Activated CD4-positive, alpha-beta T cell treated with anti-CD3 and anti-CD28 coated beads, Interleukin-2, amount 10 ng/mL, durations not matched to agents 24 days and 14 days (primary cell): Measurements from ENCODE around the gene TTLL13. TPM values are rescaled to one million over a fixed set of nuclear protein-coding genes. Genes with fewer than 3 reads are reported as not detected.
"Not testable (repeated sequence)": the region's sequence is repeated elsewhere in the genome, so short reads cannot be mapped to it uniquely, and the experiment has no call there.

ENCODE experiments used
- DNase-seq: peaks from one replicate; pipeline ENCODE4 v3.0.0; 2022
- H3K27ac Mint-ChIP-seq: one replicate; pipeline ENCODE4 v1.8.0; 2022; ENCODE audit warnings: mild to moderate bottlenecking, mixed read lengths
- H3K27me3 Mint-ChIP-seq: one replicate; pipeline ENCODE4 v1.8.0; 2022; ENCODE audit warnings: mixed read lengths
- H3K36me3 Mint-ChIP-seq: one replicate; pipeline ENCODE4 v1.8.0; 2022; ENCODE audit warnings: low read depth, mild to moderate bottlenecking, mixed read lengths
- H3K4me1 Mint-ChIP-seq: one replicate; pipeline ENCODE4 v1.8.0; 2021; ENCODE audit warnings: mixed read lengths
- H3K4me3 Mint-ChIP-seq: one replicate; pipeline ENCODE4 v1.8.0; 2022; ENCODE audit warnings: mild to moderate bottlenecking, moderate library complexity, mixed read lengths
- H3K9me3 Mint-ChIP-seq: one replicate; pipeline ENCODE4 v1.8.0; 2021; ENCODE audit warnings: mixed read lengths
- intact Hi-C: fragments of 100-400 bp; cut with micrococcal nuclease; formaldehyde crosslinking; loops from one replicate; pipeline ENCODE4 v1.15.1; 2023
- total RNA-seq: library from RNA; stranded (reverse); gene quantifications from 2 replicates; pipeline ENCODE4 v1.2.3, GENCODE V29; 2022

TTLL13 gene
- total RNA-seq, 1 donor from 2014 or later, result 0.44 TPM

DNA sequence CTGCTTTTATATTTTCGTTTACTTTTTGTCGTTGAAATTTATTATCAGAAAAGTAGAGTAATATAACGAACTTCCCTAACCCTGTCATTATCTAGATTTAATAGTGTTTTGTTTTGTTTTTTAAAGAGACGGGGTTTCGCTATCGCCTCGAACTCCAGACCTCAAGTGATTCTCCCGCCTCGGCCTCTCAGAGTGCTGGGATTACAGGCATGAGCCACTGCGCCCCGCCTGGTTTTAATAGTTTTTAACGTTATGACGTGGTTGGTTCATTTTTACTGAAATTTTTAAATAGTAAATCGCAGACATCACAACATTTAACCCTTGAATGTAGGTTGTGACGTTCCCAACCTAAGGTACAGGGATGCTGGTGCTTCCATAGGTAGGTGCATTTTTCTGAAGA is 17.1 kb downstream of the TTLL13 start:
- peak overlapping the region; percentile 97 for H3K27ac Mint-ChIP-seq
- peak overlapping the region; percentile 94 for H3K4me3 Mint-ChIP-seq
- intact Hi-C loops, result loop anchor here (5.0 kb wide), 1 partner anchor 689 kb away; the partner anchor contains the start of gene TICRR
- peaks cover 41% of the 10 kb centered on the region for H3K36me3 Mint-ChIP-seq
- no peaks in the 10 kb centered on the region for H3K27me3 Mint-ChIP-seq
- peaks cover 34% of the 10 kb centered on the region for H3K4me1 Mint-ChIP-seq
- no peaks in the 10 kb centered on the region for H3K9me3 Mint-ChIP-seq
- DNase-seq, result peak; percentile 68

DNA sequence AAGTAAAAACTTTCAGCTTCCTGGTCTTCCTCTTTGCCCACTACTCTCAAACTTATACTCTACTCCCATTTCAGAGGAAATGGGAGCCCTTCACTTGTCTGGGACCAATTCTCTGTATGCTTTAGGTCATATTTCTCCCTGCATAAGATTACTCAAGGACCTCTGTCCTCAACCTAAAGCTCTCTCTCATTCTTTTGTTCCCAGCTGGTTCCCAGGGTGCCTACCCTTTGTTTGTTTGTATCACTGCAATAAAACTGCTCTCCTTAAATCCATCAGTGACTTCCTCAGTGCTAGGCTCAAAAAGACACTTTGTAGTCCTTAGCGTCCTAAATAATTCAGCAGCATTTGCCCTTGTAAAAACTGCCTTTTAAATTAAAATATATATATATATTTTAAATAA is 19.1 kb downstream of the TTLL13 start:
- peaks cover 52% of the 10 kb centered on the region for H3K36me3 Mint-ChIP-seq

DNA sequence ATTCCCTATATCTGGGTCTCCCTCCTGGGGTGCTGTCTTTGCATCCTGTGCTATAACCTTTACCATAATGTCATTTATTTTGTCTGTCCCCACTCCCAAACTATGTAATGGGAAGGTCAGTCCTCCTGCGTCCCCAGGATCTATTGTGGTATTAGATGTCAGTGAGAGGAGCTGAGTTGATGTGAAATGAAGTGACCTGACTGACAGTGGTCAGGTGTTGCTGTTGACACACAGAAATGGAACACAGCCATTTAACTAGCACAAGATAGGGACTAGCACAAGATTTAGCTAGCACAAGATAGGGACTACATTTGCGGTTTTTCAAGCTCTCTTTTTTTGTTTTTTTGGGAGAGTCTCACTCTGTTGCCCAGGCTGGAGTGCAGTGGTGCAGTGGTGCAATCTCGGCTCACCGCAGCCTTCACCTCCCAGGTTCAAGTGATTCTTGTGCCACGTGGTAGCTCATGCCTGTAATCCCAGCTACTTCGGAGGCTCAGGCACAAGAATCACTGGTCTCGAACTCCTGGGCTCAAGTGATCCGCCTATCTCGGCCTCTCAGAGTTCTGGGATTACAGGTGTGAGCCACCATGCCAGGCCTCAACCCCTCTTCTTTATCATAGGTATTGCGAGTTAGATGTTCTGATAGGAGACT is 21.3 kb downstream of the TTLL13 start:
- peaks cover 60% of the 10 kb centered on the region for H3K36me3 Mint-ChIP-seq
- no peak overlapping the region for H3K27ac Mint-ChIP-seq
- H3K4me1 Mint-ChIP-seq, result peaks cover 37% of the 10 kb centered on the region
- H3K27me3 Mint-ChIP-seq, result no peaks in the 10 kb centered on the region
- H3K9me3 Mint-ChIP-seq, result no peaks in the 10 kb centered on the region
- intact Hi-C loops, result no loop called here
- no peak for DNase-seq
- no peak overlapping the region for H3K4me3 Mint-ChIP-seq

More for the DNA sequence above, 19.1 kb downstream of the TTLL13 start:
- H3K9me3 Mint-ChIP-seq, result no peaks in the 10 kb centered on the region
- no peaks in the 10 kb centered on the region for H3K27me3 Mint-ChIP-seq
- H3K4me3 Mint-ChIP-seq, result peak overlapping the region; percentile 94
- no peak overlapping the region for H3K27ac Mint-ChIP-seq
- no peak for DNase-seq
- intact Hi-C loops, result loop anchor here (5.0 kb wide), 1 partner anchor 691 kb away; the partner anchor contains the start of gene TICRR
- H3K4me1 Mint-ChIP-seq, result peaks cover 46% of the 10 kb centered on the region

DNA sequence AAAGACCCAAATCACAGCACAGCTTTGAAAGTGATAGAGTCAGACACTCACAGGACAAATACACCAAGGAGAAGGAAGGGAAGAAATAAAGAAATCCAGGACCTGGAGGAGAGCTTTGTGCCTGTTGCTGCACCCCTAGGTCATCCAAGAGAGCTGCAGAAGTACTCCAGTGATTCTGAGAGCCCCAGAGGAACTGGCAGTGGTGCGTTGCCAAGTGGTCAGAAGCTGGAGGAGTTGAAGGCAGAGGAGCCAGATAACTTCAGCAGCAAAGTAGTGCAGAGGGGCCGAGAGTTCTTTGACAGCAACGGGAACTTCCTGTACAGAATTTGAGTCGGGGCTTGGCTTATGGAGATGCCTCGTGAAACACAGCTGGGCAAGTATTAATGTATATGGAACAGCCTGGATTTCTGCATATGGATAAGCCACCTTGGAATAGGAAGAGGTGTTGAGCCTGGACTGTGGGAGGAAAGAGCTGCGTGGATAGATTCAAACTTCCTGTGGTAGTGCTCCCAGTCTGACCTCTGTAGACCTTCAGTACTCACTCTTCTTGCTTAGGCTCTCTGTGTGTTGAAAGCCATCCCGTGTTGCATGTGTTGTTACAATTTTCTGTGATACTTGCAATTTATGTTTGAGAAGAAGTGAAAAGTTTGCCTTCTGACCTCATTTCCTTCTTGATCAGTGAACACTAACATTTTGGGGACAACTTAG is 22.3 kb downstream of the TTLL13 start:
- Mint-ChIP-seq H3K36me3 (peaks cover 56% of the 10 kb centered on the region), H3K27ac (no peak overlapping the region), H3K9me3 (no peaks in the 10 kb centered on the region), H3K4me3 (no peak overlapping the region), H3K27me3 (no peaks in the 10 kb centered on the region), H3K4me1 (peaks cover 35% of the 10 kb centered on the region)
- DNase-seq, result no peak
- intact Hi-C loops, result no loop called here

DNA sequence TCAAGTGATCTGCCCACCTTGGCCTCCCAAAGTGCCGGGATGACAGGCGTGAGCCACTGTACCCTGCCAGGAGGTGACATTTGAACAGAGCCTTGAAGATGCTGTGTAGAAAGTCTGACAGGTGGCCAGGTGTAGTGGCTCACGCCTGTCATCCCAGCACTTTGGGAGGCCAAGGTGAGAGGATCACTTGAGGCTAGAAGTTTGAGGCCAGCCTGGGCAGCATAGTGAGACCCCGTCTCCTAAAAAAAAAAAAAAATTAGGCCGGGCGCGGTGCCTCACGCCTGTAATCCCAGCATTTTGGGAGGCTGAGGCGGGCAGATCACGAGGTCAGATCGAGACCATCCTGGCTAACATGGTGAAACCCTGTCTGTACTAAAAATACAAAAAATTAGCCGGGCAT is 29.1 kb downstream of the TTLL13 start:
- intact Hi-C loops, H3K36me3 Mint-ChIP-seq, H3K9me3 Mint-ChIP-seq, H3K4me1 Mint-ChIP-seq, H3K4me3 Mint-ChIP-seq, H3K27ac Mint-ChIP-seq, DNase-seq, H3K27me3 Mint-ChIP-seq: not testable (repeated sequence)

DNA sequence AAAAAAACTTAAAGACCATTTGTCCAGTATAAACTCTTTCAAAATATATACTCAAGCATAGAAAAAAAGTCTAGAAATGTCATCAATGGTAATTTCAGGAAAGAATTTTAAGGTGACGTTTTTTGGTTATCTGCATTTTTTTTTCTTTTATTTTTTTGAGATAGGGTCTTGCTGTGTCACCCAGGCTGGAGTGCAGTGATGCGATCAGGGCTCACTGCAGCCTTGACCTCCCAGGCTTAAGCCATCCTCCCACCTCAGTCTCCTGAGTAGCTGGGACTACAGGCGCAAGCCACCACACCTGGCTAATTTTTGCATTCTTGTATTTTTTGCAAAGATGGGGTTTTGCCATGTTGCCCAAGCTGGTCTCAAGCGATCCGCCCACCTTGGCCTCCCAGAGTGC is 31.4 kb downstream of the TTLL13 start:
- H3K4me1 Mint-ChIP-seq, intact Hi-C loops, DNase-seq: not testable (repeated sequence)

DNA sequence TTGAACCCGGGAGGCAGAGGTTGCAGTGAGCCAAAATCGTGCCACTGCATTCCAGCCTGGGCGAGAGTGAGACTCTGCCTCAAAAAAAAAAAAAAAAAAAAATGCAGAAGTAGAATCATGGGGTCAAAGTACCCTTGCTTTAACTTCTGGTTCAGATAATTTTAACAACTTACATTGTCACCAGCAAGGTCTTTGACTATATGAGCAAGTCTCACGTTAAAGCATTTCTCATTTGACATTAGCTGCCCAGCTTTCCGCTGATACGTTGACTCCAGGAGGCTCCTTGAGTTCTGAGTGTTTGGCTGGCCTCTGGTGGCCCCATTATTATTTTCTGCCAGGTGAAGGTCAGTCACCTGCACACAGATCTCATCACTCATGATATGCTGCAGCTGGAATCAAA is 32.3 kb downstream of the TTLL13 start:
- H3K4me3 Mint-ChIP-seq, H3K4me1 Mint-ChIP-seq, H3K36me3 Mint-ChIP-seq, intact Hi-C loops, H3K27me3 Mint-ChIP-seq, DNase-seq, H3K27ac Mint-ChIP-seq, H3K9me3 Mint-ChIP-seq: not testable (repeated sequence)

More for the DNA sequence above, 31.4 kb downstream of the TTLL13 start:
- H3K4me3 Mint-ChIP-seq, H3K27me3 Mint-ChIP-seq, H3K9me3 Mint-ChIP-seq, H3K27ac Mint-ChIP-seq, H3K36me3 Mint-ChIP-seq: not testable (repeated sequence)

DNA sequence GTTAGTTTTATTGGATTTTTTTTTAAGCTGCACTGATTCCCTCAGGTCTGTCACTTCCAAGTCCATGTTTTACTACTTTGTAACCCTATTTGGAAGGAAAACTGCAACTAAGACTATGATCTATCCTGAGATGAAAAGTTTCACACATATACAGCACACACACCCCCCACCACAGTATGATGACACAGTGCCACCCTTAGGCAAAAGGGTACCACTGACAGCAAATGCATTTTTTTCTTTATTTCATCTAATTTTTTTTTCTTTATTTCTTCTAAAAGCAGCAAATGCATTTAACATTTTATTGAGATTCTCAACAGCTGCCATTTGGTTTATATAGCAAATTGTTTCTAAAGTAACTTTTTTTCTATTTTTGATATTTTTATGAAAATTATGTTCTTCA is 37.3 kb downstream of the TTLL13 start:
- Mint-ChIP-seq H3K36me3 (no peaks in the 10 kb centered on the region), H3K4me1 (no peaks in the 10 kb centered on the region), H3K27me3 (no peaks in the 10 kb centered on the region), H3K4me3 (no peak overlapping the region), H3K9me3 (no peaks in the 10 kb centered on the region), H3K27ac (no peak overlapping the region)
- DNase-seq, result peak; percentile 79
- intact Hi-C loops, result loop anchor here (5.0 kb wide), 1 partner anchor 144 kb away; no protein-coding TSS in a partner anchor

DNA sequence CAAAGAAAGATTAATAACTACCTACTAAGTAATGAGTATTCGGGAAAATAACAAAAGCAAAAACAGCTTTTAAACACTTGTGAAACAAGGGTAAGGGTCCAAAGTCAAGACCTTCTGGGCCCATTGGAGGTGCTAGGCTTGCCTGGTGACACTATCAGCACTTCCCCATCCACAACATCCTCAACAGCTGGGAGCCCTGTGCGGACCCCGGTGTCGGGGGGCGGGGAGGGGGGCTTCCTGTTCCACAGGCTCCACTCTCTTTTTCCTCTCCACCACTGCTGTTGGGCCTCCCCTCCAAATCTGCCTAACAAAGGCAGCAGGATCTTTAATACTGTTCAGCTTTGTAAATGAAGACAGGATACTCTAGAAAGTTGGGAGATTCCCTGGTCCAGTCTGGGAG is 37.7 kb downstream of the TTLL13 start:
- H3K36me3 Mint-ChIP-seq, result no peaks in the 10 kb centered on the region
- intact Hi-C loops, result loop anchor here (5.0 kb wide), 1 partner anchor 145 kb away; no protein-coding TSS in a partner anchor
- H3K4me3 Mint-ChIP-seq, result no peak overlapping the region
- no peaks in the 10 kb centered on the region for H3K4me1 Mint-ChIP-seq
- H3K27me3 Mint-ChIP-seq, result no peaks in the 10 kb centered on the region
- no peak for DNase-seq
- no peaks in the 10 kb centered on the region for H3K9me3 Mint-ChIP-seq
- no peak overlapping the region for H3K27ac Mint-ChIP-seq

DNA sequence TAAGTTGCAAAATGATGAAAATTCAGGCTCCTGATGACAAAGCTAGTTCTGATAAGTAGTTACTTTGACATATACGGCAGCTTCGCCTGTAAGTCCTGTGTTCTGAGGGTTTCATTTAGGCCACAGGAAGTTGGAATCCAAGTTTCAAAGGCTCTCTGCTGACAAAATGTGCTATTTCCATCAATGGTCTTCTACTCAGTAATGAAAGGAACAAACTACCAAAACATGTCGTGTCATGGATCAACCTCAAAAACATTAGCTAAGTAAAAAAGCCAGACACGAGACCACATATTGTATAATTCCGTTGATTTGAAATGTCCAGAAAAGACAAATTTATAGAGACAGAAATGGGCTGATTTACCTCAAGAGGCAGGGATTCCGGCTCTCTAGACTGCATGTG is 38.6 kb downstream of the TTLL13 start:
- Mint-ChIP-seq H3K27ac (no peak overlapping the region), H3K36me3 (no peaks in the 10 kb centered on the region), H3K9me3 (no peaks in the 10 kb centered on the region), H3K4me1 (no peaks in the 10 kb centered on the region), H3K27me3 (no peaks in the 10 kb centered on the region), H3K4me3 (no peak overlapping the region)
- intact Hi-C loops, result loop anchor here (5.0 kb wide), 1 partner anchor 146 kb away; no protein-coding TSS in a partner anchor
- DNase-seq, result no peak

DNA sequence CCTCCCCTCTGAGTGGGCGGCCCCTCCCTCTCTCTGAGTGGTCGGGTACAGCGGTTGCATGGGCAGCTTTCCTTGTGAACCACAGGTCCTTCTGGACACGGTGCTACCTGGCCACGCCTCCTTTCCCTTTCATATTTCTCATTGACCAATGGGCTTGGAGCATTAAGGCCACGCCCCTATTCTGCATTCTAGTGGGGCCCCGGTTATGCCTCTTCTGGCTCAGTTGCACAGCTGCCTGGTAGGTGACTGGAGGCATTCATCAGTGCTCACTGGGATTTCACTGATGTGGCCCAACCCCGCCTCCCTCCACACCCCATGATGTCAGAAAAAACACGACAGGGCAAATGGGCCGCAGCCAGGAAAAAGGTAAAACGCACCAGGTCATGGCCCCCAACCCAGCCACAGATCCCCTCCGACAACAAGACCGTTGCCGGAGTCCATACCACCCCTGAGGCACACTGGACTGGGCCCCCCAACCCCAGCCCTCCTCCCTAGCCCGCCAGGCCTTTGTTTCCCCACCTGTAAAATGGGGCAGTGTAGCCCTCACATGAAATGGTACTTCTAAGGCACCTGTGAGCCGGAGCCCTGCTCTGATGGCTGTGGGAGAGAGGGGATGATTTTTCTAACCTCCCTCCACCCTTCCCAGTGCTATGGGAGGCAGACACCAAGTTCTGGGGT is 42.5 kb downstream of the TTLL13 start:
- intact Hi-C loops, result no loop called here
- DNase-seq, result peak; percentile 74
- peaks cover 9% of the 10 kb centered on the region for H3K27me3 Mint-ChIP-seq
- no peaks in the 10 kb centered on the region for H3K9me3 Mint-ChIP-seq
- H3K27ac Mint-ChIP-seq, result no peak overlapping the region
- H3K4me3 Mint-ChIP-seq, result no peak overlapping the region
- peaks cover 7% of the 10 kb centered on the region for H3K4me1 Mint-ChIP-seq
- no peaks in the 10 kb centered on the region for H3K36me3 Mint-ChIP-seq

DNA sequence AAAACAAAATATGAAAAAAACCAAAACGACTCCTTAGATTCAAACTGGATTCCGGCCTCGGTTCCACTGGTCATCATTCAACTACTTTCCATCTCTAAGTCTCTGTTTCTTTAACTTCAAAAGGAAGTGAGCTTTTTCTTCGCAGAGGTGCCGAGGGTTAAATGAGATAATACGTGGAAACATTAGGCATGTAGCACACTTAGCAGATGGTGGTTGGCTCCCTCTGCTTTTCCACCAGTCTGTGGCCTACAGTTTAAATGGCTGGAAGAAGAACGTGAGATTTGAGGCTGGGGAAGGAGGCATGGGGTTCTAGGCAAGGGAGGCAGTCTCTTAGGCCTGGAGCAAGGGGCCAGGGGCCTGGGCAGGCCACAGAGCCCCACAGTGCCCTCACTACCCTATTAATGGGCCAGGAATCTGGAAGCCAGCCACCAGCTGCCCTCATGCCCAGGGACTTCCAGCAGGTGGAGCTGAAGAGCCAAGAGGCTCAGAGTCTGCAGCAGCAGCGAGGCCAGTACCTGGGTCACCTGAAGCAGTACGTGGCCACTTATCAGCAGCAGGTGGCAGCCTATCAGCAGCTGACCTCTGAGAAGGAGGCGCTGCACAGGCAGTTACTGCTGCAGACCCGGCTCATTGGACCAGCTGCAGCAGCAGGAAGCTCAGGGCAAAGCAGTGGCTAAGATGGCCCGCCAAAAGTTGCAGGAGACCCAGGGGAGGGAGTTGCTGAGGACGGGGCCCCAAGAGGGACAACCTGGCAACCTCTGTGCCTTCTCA is 43.9 kb downstream of the TTLL13 start:
- peaks cover 12% of the 10 kb centered on the region for H3K27me3 Mint-ChIP-seq
- H3K27ac Mint-ChIP-seq, intact Hi-C loops: not testable (repeated sequence)

DNA sequence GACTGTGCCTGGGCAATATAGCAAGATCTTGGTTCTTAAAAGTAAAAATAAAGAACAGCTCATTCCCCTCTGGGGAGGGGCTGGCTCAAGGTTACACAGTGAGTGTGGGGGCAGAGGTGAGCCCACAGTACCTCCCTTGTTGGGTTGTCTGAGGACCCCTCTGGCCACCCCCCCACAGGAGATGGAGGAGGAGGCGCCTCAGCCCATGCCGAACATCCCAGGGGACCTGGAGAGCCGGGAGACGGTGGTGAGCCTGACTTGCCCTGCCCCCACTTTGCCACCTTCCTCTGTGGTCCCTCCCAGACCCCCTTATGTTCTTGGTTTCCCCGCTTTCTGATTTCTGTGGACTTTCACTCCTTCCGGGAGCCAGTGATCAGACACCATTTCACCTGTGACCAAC is 44.8 kb downstream of the TTLL13 start:
- H3K27me3 Mint-ChIP-seq, result peaks cover 12% of the 10 kb centered on the region
- H3K27ac Mint-ChIP-seq, result no peak overlapping the region
- intact Hi-C loops, result no loop called here
- H3K4me3 Mint-ChIP-seq, result no peak overlapping the region
- no peaks in the 10 kb centered on the region for H3K9me3 Mint-ChIP-seq
- peaks cover 10% of the 10 kb centered on the region for H3K4me1 Mint-ChIP-seq
- DNase-seq, result no peak
- no peaks in the 10 kb centered on the region for H3K36me3 Mint-ChIP-seq

More for the DNA sequence above, 43.9 kb downstream of the TTLL13 start:
- not testable (repeated sequence) for H3K4me3 Mint-ChIP-seq, H3K36me3 Mint-ChIP-seq, H3K9me3 Mint-ChIP-seq
- H3K4me1 Mint-ChIP-seq, result peaks cover 10% of the 10 kb centered on the region
- peak; percentile 94 for DNase-seq
